ENCODE data around the gene UGT1A8. TPM values are rescaled to one million over a fixed set of nuclear protein-coding genes. Genes with fewer than 3 reads are reported as not detected.
"Not testable (repeated sequence)": the region's sequence is repeated elsewhere in the genome, so short reads cannot be mapped to it uniquely, and the experiment has no call there.

The UGT1A8 gene
- total RNA-seq, 1 donor from 2014 or later, result not detected

DNA sequence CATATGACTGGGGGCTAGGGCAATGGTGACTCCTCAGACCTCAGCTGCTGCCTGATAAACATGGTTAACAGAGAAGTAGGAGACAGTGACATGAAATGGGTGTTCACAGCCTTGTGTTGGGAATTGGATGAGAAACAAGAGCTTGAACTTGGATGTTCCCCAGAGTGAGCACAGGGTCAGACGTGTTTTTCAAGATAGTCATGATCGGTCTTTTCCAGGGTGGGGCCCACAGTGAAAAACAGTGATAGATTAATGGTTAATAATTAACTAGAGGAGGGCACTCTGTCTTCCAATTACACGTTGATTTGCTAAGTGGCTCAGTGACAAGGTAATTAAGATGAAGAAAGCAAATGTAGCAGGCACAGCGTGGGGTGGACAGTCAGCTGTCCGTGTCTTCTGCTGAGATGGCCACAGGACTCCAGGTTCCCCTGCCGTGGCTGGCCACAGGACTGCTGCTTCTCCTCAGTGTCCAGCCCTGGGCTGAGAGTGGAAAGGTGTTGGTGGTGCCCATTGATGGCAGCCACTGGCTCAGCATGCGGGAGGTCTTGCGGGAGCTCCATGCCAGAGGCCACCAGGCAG, 111.4 kb downstream of the UGT1A8 start, which contains the start of gene UGT1A3:
Gene UGT1A3, plus strand, starts transcription at position 320 of the 579 bp plus-strand sequence. Its CDS starts 85 bp downstream, at position 405.
- Mint-ChIP-seq H3K36me3 (ENCODE audit: low read depth) (no peaks in the 10 kb centered on the region), H3K27ac (ENCODE audit: unreplicated experiment) (no peak within 1 kb of the TSS), H3K4me1 (ENCODE audit: low read depth) (no peaks in the 10 kb centered on the region)

DNA sequence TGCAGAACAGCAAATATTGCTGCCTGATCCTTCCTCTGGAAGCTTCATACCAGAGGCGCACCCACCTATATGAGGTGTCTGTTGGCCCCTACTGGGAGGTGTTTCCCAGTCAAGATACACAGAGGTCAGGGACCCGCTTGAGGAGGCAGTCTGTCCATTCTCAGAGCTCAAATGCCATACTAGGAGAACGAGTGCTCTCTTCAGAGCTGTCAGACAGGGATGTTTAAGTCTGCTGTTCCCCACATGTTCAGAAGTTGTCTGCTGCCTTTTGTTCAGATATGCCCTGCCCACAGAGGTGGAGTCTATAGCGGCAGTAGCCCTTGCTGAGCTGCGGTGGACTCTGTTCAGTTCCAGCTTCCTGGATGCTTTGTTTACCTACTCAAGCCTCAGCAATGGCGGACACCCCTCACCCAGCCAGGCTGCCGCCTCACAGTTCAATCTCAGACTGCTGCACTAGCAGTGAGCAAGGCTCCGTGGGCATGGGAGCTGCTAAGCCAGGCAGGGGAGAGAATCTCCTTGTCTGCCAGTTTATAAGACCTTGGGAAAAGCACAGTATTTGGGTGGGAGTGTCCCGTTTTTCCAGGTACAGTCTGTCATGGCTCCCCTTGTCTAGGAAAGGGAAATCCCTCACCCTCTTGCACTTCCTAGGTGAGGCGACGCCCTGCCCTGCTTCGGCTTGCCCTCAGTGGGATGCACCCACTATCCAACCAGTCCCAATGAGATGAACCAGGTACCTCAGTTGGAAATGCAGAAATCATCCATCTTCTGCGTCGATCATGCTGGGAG, 119.6 kb downstream of the UGT1A8 start:
- not testable (repeated sequence) for H3K36me3 Mint-ChIP-seq (ENCODE audit: low read depth)
- peaks cover 28% of the 10 kb centered on the region for H3K27me3 Mint-ChIP-seq (ENCODE audit: low read depth)

More for the DNA sequence above, 111.4 kb downstream of the UGT1A8 start, which contains the start of gene UGT1A3:
- Mint-ChIP-seq H3K9me3 (ENCODE audit: low read depth) (no peaks in the 10 kb centered on the region), H3K4me3 (ENCODE audit: unreplicated experiment) (no peak within 1 kb of the TSS), H3K27me3 (ENCODE audit: low read depth) (peaks cover 34% of the 10 kb centered on the region)
- DNase-seq (ENCODE audit: low spot score), result no peak
- TF ChIP-seq, protein P1, sequence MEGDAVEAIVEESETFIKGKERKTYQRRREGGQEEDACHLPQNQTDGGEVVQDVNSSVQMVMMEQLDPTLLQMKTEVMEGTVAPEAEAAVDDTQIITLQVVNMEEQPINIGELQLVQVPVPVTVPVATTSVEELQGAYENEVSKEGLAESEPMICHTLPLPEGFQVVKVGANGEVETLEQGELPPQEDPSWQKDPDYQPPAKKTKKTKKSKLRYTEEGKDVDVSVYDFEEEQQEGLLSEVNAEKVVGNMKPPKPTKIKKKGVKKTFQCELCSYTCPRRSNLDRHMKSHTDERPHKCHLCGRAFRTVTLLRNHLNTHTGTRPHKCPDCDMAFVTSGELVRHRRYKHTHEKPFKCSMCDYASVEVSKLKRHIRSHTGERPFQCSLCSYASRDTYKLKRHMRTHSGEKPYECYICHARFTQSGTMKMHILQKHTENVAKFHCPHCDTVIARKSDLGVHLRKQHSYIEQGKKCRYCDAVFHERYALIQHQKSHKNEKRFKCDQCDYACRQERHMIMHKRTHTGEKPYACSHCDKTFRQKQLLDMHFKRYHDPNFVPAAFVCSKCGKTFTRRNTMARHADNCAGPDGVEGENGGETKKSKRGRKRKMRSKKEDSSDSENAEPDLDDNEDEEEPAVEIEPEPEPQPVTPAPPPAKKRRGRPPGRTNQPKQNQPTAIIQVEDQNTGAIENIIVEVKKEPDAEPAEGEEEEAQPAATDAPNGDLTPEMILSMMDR (IDR thresholded peaks at IDR 0.05), result no peak

DNA sequence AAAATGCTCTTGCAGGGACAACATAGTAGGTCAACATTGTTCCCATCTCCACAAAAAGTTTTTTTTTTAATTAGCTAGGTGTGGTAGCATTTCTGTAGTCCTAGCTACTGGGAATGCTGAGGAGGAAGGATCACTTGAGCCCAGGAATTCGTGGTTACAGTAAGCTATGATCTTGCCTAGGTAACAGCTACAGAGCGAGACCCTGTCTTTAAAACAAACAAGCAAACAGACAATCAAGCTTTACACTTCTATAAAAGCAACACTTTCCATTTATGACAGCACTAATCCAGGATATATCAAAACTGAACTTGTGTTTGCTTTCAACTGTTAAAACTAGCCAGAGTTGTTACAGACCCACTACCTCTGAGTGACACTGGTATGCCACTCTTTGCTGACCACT, 123.4 kb downstream of the UGT1A8 start:
- TF ChIP-seq, protein P1 (IDR thresholded peaks at IDR 0.05), result no peak
- Mint-ChIP-seq H3K9me3 (ENCODE audit: low read depth) (no peaks in the 10 kb centered on the region), H3K4me1 (ENCODE audit: low read depth) (no peaks in the 10 kb centered on the region), H3K27ac (ENCODE audit: unreplicated experiment) (no peak overlapping the region), H3K4me3 (ENCODE audit: unreplicated experiment) (no peak overlapping the region), H3K36me3 (ENCODE audit: low read depth) (no peaks in the 10 kb centered on the region), H3K27me3 (ENCODE audit: low read depth) (peaks cover 21% of the 10 kb centered on the region)
- DNase-seq (ENCODE audit: low spot score), result no peak

More for the DNA sequence above, 119.6 kb downstream of the UGT1A8 start:
- not testable (repeated sequence) for DNase-seq (ENCODE audit: low spot score); H3K4me3 Mint-ChIP-seq (ENCODE audit: unreplicated experiment); H3K9me3 Mint-ChIP-seq (ENCODE audit: low read depth); H3K4me1 Mint-ChIP-seq (ENCODE audit: low read depth); H3K27ac Mint-ChIP-seq (ENCODE audit: unreplicated experiment)

DNA sequence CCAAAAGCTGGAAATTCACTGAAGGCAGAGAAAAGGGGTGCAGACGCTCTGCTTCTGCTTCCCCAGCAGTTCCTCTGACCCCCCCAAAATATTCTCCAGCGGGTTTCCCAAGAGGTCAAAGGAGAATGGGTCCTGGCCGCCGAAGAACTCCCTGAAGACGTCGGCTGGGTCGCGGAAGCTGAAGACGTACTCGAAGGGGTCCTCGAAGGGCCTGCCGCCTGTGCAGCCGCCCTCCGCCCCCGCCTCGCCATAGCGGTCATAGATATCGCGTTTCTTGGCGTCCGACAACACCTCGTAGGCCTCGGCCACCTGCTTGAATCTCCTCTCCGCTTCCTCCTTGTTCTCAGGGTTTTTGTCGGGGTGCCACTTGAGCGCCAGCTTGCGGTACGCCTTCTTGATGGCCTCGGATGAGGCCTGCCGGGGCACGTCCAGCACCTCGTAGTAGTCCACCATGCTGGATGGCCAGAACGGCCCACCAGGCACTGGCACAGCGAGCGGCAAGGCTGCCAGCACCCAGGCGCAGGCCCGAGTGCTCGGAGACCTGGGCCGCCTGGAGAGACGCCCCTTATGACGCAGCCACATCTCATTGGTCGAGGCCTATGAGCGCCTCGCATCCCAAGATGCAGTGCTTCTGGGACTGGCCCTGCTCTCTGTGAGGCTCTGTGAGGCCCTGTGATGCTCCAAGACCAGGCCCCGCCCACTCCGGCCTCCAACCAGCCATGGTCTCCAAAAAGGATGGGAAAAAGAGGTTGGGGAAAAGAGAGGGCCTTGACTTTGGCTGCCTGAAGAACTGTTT, 126.2 kb downstream of the UGT1A8 start:
- Mint-ChIP-seq H3K4me1 (ENCODE audit: low read depth) (no peaks in the 10 kb centered on the region), H3K4me3 (ENCODE audit: unreplicated experiment) (no peak overlapping the region), H3K27ac (ENCODE audit: unreplicated experiment) (no peak overlapping the region), H3K36me3 (ENCODE audit: low read depth) (no peaks in the 10 kb centered on the region), H3K27me3 (ENCODE audit: low read depth) (peaks cover 31% of the 10 kb centered on the region), H3K9me3 (ENCODE audit: low read depth) (peaks cover 4% of the 10 kb centered on the region)
- DNase-seq (ENCODE audit: low spot score), result no peak
- TF ChIP-seq, protein P1 (IDR thresholded peaks at IDR 0.05), result no peak

DNA sequence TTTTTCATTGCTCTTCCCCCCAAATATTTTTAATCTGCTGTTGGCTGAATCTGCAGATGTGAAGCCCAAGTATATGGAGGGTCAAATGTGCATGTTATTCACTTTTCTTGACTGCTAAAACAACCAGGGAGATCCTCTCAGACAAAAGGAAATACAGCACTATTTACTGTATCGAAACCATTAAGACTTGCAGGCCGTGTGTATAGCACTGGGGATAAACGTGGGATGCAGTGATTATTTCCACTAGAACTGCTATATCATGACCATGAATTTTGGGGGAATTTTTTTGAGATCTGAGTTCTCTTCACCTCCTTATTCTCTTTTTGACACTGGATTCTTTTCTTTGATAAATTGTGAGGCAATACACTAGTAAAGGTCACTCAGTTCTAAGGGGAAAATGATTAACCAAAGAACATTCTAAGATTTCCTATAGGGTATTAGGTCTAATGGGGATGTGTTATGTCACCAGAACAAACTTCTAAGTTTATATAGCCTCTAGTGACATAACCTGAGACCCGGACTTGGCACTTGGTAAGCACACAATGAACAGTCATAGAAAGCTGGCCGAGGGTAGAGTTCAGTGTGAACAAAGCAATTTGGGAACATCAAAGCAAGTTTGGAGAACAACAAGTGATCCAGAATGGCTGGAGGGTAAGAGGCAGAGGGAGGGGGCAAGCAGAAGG, 127.8 kb downstream of the UGT1A8 start:
- TF ChIP-seq, protein P1 (IDR thresholded peaks at IDR 0.05), result no peak
- Mint-ChIP-seq H3K9me3 (ENCODE audit: low read depth) (peaks cover 9% of the 10 kb centered on the region), H3K4me1 (ENCODE audit: low read depth) (no peaks in the 10 kb centered on the region), H3K27me3 (ENCODE audit: low read depth) (peaks cover 35% of the 10 kb centered on the region), H3K36me3 (ENCODE audit: low read depth) (no peaks in the 10 kb centered on the region), H3K4me3 (ENCODE audit: unreplicated experiment) (no peak overlapping the region), H3K27ac (ENCODE audit: unreplicated experiment) (no peak overlapping the region)
- no peak for DNase-seq (ENCODE audit: low spot score)

DNA sequence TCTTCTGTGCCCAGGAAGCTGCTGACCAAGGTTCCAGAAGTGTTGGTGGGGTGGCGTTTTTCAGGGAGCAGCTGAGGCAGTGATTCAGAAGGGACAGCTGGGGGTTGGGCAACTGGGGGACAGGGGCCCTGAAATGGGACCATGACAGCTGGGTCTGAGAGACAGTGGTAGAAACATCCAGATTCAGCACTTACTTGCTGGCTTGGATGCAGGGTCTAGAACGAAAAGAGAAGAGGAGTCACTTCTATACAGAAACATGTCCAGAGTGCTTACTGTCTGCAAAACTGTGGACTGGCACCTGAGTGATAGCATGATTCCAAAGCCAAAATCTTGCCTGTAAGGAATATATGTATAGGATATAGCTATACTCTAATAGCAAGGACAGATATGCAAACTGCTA, 128.4 kb downstream of the UGT1A8 start:
- H3K27ac Mint-ChIP-seq (ENCODE audit: unreplicated experiment); H3K36me3 Mint-ChIP-seq (ENCODE audit: low read depth); H3K9me3 Mint-ChIP-seq (ENCODE audit: low read depth); H3K4me3 Mint-ChIP-seq (ENCODE audit: unreplicated experiment); H3K4me1 Mint-ChIP-seq (ENCODE audit: low read depth); DNase-seq (ENCODE audit: low spot score): not testable (repeated sequence)
- H3K27me3 Mint-ChIP-seq (ENCODE audit: low read depth), result peaks cover 34% of the 10 kb centered on the region

All from chondrocyte (in vitro differentiated cells).